ENCODE results near the gene TSKU. TPM values are rescaled to one million over a fixed set of nuclear protein-coding genes. Genes with fewer than 3 reads are reported as not detected.
"Not testable (repeated sequence)": the region's sequence is repeated elsewhere in the genome, so short reads cannot be mapped to it uniquely, and the experiment has no call there.

TSKU gene
- total RNA-seq, 1 donor from 2014 or later, result 4.9 TPM

DNA sequence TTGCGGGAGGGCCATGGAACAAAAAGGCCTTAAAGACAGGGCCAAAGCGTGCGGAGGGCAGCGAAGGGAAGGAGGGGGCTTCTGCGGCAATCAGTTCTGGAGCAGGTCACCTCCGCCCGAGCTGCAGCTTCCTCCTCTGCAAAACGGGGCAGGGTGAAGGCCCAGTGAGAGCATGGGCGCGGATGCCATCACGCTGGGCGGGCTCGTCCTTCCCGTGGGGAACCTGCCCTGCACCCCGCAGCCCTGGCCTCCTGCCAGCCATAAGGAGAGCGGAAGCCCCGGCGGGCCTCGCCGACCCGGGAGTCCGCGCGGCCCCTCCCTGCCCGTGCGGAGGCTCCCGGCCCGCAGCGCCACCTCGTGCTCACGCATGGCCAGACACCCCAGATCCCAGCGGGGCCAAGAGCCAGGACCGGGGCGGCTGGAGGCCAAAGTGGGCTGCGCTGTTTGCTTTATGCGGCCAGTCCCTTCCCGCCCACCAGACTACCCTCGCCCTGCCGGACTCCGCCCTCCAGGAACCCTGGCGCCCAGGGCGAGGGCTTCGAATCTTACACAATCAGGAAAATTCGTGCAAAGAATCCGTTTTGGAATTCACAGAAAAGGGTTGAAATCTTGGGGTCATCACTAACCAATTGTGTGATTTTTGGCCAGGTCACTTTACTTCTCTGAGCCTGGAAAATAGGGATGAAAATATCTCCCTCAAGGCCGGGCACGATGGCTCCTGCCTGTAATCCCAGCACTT, 16.1 kb downstream of the TSKU start:
- FAIRE-seq (no peak), DNase-seq (ENCODE audit: low spot score in 2 of 2) (peak; percentile 79 to 92)

DNA sequence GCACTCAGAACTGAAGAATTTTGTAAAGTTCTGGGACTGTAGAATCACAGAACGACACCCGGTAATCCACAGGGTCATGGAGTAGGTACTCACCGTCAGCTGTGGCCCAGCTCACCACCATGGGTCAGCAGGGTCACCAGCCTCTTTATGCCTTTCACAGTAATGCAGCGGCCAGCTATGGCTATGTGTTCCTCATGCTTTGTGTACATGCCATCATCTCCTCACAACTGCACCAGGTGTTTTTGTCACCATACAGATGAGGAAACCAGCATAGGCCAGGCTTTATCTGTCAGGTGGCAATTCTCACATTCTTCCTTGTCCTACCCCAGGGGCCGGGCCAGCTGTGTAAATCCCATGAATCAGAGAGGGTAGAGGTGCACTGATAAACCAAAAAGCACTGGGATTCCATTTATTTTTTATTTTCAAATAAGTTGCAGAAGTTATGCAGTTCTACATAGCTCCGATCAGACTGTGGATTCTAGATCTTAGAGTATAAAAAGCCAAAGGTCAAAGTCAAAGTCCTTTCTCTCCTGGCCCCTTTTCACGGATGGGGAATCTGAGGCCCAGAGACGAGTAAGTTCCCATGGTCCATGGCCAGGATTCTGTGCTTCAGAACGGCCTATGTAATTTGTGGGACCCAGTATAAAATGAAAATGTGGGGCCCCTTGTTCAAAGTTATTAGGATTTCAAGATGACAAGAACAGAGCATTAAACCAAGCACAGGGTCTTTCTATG, 17.5 kb downstream of the TSKU start:
- FAIRE-seq (no peak), DNase-seq (ENCODE audit: low spot score in 2 of 2) (no peak)

DNA sequence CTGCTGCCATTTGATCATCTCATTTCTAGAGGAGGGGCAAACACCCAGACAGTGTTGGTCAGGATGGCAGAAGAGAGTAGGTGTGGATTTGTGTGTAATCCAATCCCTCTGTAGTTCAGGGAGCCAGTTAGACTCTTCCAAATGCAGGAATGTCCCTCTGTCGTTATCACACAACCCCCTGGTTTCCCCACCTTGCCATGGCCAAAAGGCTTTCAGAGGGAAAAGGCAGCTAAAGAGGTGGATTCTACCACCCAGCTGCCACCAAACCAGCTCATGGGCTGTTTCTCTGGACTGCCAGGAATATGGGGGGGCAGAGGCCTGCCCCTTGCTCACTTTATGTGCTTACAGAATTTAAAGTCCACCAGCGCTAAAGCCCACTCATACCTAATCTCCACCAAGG, 18.1 kb downstream of the TSKU start:
- no peak for FAIRE-seq
- no peak for DNase-seq (ENCODE audit: low spot score in 2 of 2)

DNA sequence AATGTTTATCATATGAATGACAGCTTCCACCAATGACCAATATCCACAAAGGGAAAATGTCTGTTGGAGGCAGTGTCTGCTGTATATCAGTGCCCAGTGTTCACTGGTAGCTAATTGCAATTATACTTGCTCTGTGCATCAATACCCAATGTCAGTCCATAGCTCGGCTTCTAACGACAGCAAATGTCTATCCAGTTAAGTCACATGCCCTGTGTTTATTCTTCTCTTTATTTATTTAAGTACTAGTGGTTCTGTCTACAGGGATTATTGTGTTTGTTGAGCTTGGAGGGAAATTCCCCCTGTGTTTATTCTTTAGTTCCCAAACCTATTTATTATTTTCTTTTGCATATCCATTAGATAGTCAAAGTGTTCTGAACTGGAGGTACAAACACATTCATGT, 18.6 kb downstream of the TSKU start:
- no peak for FAIRE-seq

DNA sequence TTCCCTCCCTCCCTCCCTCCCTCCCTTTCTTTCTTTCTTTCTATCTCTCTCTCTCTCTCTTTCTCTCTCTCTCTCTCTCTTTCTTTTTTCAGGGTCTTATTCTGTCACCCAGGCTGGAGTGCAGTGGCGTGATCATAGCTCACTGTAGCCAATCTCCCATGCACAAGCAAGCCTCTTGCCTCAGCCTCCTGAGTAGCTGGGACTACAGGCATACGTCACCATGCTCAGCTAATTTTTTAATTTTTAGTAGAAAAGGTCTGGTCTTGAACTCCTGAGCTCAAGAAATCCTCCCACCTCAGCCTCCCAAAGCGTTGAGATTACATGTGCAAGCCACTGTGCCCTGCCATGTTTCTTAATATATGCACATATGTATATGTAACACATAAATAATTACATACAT, 19.0 kb downstream of the TSKU start:
- no peak for DNase-seq (ENCODE audit: low spot score in 2 of 2)
- no peak for FAIRE-seq

More for the DNA sequence above, 18.6 kb downstream of the TSKU start:
- no peak for DNase-seq (ENCODE audit: low spot score in 2 of 2)

DNA sequence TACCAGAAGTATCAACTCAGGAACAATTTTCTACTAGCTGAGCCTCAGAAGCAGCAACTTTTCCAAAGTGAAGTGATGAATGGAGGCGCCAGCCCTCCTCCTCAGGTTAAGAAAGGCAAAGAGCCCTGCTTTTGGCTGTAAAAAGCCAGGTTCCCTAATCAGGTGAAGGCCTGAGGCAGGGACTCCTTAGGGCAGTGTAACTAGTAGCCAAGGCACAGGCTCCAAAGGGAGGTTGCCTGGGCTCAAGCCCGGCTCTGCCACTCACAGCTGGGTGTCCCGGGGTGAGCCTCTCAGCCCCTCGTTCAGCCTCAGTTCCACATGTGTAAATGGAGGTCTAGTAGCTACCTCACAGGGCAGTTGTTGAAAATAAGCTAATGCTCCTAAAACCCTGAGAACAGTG, 19.5 kb downstream of the TSKU start:
- DNase-seq (ENCODE audit: low spot score in 2 of 2), result peak in 1 of 2 donors; percentile 2
- no peak for FAIRE-seq

DNA sequence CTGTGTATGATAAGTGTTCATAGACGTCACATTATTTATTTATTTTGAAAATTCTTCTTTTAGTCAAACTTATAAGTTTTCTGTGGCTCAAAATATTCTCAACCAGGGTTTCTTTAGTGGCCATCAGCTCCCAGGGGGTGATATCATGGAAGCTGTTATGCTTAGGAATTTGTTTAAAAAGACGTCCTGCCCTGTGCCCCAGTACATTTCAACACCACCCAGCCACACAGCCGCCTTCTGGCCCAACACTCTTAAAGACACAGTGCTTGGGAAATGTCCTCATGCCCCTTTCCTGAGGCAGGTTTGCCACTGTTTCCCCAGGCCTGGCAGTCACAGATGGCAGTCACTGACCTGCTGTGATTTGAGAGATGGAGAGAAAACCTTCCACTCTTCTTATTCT, 19.9 kb downstream of the TSKU start:
- no peak for FAIRE-seq
- DNase-seq (ENCODE audit: low spot score in 2 of 2), result peak in 1 of 2 donors; percentile 5

DNA sequence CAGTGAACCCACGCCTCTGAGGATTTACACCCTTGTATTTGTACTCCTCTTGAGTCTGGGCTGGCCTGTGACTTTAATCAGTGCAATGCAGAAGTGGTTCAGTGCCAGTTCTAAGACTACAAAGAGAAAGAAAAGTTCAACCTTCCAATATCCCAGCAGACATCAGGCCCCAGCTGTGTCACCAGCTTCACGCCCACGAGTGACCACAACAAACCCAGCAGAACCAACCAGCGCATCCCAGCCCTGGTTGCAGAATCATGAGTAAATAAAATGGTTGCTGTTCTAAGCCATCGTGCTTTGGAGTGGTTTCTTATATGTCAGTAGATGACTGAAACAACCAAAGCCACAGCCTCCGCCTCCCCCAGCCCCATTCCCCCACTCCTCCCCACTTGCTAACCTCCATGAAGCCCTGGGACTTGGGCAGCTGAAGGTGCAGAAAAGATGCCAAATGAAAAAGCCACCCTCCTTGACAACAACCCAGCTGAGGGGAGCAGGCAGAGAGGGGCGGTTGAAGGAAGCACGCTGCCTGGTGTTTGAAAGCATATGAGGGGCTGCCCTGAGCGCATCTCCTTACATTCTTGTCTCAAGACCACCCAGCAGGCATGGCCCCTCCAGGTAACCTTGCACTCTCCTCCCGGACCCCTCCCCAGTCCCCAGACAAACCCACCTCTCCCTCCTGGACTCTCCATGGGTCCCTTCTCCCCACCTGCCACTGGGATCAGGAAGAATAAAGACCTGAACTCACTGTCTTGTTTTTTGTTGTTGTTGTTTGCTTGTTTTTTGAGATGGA, 20.9 kb downstream of the TSKU start:
- no peak for DNase-seq (ENCODE audit: low spot score in 2 of 2)
- FAIRE-seq, result no peak

DNA sequence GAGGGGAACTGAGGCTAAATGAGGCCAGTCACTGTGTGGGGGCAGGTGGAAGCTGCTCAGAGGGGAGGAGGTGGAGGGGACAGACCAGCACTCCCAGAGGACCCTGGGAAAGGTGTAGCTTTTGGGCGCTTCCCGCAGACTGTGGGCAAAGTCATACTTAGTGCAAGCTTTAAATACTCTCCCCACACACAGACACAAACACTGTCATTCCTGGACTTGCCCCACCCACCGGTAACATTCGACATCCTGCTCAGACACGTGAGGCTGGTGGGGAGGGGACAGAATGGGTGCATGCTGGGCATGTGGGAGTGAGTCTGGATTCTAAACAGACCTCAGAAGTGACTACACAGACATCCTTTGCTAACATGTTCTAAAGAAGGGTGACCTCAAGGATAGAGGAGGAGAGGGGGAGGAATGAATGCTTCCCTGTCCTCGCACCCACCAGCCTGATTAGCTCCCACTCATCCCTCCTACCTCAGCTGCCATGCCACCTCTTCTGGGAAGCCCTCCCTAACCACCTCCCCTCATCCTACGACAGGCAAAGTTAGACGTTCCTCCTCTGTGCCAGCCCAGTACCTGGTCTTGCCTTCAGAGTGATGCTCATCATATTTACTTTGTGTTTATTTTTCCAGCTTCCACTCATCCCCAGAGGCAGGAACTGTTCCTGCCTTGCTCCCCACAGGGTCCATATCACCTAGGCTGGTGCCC, 22.2 kb downstream of the TSKU start:
- FAIRE-seq (no peak), DNase-seq (ENCODE audit: low spot score in 2 of 2) (peak in 1 of 2 donors; percentile 21)

DNA sequence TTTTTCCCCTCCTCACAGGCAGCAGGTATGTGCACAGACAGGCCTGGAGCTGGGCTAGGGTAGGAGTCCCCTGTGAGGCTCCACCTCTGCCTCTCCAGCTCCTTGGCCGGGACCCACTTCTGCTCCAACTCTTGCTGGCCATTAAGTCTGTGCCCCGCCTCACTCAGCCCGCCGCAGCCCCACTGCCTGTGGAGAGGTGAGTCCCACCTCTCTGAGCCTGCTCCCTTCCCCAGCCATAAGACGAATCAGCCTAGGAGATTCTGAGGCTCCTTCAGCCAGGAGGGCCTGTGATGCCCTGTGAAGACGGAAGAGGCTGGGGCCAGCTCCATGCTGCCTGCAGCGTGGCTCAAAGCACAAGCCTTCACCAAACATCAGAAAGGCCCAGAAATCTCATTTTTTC, 23.0 kb downstream of the TSKU start:
- DNase-seq (ENCODE audit: low spot score in 2 of 2), result peak in 1 of 2 donors; percentile 0
- no peak for FAIRE-seq

DNA sequence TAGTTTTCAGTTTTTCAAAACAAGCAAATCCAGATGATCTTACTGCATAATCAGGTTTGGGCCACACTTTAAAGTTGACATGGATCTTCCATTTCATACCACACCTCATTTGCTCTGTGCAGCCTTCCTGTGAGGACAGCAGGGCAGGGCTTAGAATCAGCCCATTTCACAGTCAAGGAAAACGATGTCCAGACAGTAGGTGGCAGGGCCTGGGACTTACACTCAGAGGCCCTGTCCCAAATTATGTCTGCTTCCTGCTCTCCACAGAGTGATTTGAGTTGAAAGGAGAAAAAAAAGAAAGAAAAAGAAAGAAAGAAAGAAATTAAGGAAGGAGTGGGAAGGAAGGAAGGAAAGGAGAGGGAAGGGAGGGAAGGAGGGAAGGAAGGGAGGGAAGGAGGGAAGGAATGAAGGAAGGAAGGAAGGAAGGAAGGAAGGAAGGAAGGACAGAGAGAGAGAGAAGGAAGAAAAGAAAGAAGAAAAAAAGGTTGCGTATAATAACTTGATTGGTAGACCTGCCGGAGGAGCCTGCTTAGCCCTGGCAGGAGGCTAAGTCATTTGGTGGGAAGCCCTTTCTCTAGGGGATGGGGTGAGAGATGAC, 23.6 kb downstream of the TSKU start:
- FAIRE-seq (no peak), DNase-seq (ENCODE audit: low spot score in 2 of 2) (peak in 1 of 2 donors; percentile 1)

DNA sequence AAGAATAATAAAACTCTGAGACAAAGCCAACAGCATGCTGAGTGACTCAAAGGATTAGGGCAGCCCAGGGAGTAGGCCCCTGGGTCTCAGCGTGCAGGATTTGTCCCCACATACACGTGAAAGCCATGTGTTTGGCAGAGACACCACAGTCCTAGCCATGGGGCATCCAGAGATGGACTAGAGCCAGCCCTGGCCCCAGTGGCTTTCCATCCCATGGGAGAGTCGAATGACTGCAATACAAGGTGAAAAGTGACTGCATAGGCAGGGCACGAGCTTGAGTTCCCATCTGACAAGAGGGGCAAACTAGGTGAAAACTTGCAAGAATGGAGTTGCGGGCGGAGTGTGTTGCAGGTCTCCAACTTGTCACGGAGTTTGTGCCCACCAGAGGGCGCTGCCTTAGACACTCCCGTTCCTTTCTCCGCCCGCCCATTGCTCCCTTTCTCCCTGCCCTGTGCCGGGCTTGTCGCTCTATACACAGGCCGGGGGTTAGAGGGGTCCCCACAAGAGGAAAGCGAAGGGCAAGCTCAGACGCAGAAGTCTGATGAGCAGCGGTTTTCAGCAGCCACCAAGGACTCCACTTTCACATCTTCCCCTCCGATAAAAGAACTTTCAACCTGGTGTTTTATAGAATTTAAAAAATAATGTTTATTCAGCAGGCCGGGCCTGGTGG, 24.2 kb downstream of the TSKU start:
- no peak for FAIRE-seq
- peak; percentile 63 to 74 for DNase-seq (ENCODE audit: low spot score in 2 of 2)

DNA sequence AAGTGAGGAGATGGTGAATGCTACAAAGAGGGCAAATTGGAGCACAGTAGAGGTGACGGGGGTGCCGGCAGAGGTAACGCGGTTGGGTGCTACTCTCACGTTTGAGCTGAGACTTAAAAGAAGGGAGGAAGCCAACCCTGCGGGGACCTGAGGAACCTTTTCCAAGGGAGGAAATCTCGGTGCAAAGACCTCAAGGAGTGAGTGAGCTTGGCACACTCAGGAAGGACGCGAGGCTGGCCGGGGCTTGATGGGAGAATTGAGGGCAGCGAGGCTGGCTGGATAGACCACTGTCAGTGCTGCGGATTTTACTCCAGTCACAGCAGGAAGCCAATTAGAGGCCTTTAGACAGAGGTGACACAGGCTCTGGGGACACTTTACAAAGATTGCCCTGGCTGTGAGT, 25.0 kb downstream of the TSKU start:
- no peak for DNase-seq (ENCODE audit: low spot score in 2 of 2)
- no peak for FAIRE-seq

DNA sequence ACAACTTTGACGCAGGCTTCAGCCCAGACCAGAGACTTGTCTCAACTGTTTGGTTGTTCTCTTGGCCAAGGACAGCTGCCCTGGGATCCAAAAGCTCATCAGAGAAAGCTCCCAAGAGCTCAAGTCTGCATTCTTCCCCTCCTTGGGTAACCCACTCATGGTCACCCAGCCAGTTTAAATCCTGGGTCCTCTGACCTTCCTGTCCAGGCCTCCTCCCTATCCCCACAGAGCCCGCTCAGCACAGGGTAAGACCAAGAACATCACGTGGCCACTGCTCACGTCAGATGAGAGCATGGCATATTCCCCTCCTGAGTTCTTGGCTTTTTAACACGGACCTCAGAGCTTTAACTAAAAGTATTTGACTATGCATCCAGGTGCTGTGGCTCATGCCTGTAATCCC, 25.8 kb downstream of the TSKU start:
- DNase-seq (ENCODE audit: low spot score in 2 of 2) (no peak), FAIRE-seq (no peak)

DNA sequence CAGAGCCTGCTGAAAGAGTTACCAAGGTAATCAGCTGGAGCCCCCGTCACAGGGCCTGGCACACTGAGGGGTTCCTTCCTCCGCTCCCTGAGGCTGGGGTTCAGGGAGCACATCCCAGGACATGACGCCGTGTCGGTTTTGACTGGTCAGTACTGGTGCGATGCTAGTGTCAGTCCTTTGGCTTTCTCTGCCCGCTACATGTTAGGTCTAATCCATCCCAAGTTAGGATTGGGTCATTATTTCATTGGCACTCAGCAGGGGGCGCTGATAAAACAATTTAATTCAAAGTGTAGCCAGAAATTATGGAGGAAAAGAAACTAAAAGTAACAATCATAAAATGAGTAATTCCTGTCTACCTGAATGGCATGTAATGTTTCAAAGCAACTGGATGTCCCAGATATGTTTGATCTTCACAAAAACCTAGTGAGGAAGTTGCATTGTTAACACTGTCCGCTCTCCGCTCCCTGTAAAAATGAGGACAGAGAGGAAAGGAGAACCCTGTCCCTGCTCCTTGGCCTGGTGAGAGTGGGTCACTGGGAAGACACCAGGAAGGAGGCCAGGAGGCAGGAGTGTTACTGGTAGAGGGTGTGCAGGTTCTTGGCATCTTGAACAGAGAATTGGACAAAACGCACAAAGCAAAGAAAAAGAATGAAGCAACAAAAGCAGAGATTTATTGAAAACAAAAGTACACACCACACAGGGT, 27.1 kb downstream of the TSKU start:
- no peak for FAIRE-seq
- no peak for DNase-seq (ENCODE audit: low spot score in 2 of 2)

DNA sequence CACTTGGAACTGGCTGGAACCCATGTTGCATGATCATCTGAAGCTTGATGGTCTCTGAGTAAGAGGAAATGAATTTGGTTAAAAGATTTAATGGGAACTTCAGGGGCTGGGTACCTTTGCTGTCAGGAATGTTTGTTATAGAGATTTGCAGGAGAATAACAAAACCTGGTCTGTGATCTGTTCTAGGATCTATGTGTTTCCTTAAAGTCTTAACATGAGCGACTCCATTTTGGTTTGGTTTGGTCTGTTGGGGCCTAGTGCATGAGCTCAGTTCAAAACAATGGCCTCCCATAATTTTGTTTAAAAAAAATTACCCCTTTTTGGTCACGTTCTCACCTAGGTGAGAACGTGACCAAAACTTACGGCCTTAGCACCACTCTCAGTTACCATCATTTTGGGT, 28.1 kb downstream of the TSKU start:
- DNase-seq (ENCODE audit: low spot score in 2 of 2) (no peak), FAIRE-seq (no peak)

DNA sequence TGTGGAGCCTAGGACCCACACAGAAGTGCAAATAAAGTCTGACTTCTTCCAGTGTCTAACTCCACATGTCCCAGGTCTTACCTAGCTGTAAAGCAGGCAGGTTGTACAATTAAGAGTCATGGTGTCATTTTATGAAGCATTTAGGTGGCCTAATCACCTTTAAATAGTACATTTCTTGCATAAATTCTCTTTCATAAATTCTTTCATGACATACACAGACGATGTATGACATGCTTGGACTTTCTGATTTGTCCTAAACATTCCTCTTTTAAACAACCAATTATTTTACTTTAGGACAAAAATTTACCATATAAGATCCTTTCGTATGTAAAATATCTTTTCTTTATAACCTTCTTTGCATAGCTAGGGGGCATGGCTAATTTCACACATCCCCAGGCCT, 31.3 kb downstream of the TSKU start:
- no peak for DNase-seq (ENCODE audit: low spot score in 2 of 2)
- FAIRE-seq, result no peak

DNA sequence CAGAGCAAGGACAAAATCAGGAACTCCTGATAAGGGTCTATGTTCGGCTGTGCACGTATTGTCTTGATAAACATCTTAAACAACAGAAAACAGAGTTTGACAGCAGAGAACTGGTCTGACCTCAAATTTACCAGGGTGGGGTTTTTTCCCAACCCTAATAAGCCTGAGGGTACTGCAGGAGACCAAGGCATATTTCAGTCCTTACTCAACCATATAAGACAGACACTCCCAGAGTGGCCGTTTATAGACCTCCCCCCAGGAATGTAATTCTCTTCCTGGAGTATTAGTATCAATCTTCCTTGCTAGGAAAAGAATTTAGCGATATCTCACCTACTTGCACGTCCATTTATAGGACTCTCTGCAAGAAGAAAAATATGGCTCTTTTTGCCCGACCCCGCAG, 32.5 kb downstream of the TSKU start:
- not testable (repeated sequence) for FAIRE-seq; DNase-seq (ENCODE audit: low spot score in 2 of 2)

DNA sequence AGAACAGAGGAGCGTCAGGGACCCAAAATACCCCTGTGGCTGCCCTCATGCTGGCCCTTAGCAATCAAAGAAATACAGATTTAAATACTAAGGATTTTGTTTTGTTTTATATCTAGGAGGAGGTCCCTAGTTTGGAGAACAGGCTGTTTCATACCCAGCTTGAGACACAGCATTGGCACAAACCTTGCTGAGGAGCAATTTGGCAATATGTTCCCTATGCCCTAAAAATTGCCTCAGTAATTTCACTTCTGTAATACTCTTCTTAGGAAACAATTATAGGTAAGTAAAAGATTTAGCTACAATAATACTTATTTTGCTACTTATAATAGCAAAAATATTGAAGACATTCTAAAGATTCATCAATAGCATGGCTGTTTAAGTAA, 37.0 kb downstream of the TSKU start:
- DNase-seq (ENCODE audit: low spot score in 2 of 2) (no peak), FAIRE-seq (no peak)
